Activated CD4-positive, alpha-beta memory T cell treated with anti-CD3 and anti-CD28 coated beads, Interleukin-2, amount 10 ng/mL, durations not matched to agents 7 days and 5 days (primary cell): ENCODE measurements around the gene ITGA11. TPM values are rescaled to one million over a fixed set of nuclear protein-coding genes. Genes with fewer than 3 reads are reported as not detected.

ENCODE experiments used
- CTCF ChIA-PET: fragments of 350-600 bp; sonication (Branson Sonifier 250); formaldehyde crosslinking; loops from one replicate; lab custom pipeline; 2021; ENCODE audit warnings: antibody characterized with exemption, inconsistent platforms; lab: Charles Lee
- POLR2A ChIA-PET: fragments of 350-600 bp; sonication (Branson Sonifier 250); formaldehyde crosslinking; loops from one replicate; lab custom pipeline; 2021; ENCODE audit warnings: antibody characterized with exemption; lab: Charles Lee
- DNase-seq: peaks from one replicate; pipeline ENCODE4 v3.0.0-alpha.2; 2020
- H3K27ac Mint-ChIP-seq: one replicate; pipeline ENCODE4 v1.8.0; 2021; ENCODE audit warnings: mild to moderate bottlenecking, mixed read lengths
- H3K27me3 Mint-ChIP-seq: one replicate; pipeline ENCODE4 v1.8.0; 2021; ENCODE audit warnings: mixed read lengths
- H3K36me3 Mint-ChIP-seq: one replicate; pipeline ENCODE4 v1.8.0; 2021; ENCODE audit warnings: low read depth, mixed read lengths
- H3K4me1 Mint-ChIP-seq: one replicate; pipeline ENCODE4 v1.8.0; 2021; ENCODE audit warnings: mixed read lengths
- H3K4me3 Mint-ChIP-seq: one replicate; pipeline ENCODE4 v1.8.0; 2021; ENCODE audit warnings: mild to moderate bottlenecking, mixed read lengths
- H3K9me3 Mint-ChIP-seq: one replicate; pipeline ENCODE4 v1.8.0; 2021; ENCODE audit warnings: mixed read lengths
- total RNA-seq, 2 experiments: library from RNA; stranded (reverse); gene quantifications; one replicate each; pipeline ENCODE4 v1.2.3, GENCODE V29; 2021

Gene ITGA11
- total RNA-seq, 2 experiments from 2014 or later: 0.20 to 0.73 TPM

- POLR2A ChIA-PET: no interaction called here
- CTCF ChIA-PET: interaction anchor here (1.2 kb wide), 1 partner anchor 70 kb away, joined by 3 read pairs; no protein-coding TSS in a partner anchor
- Mint-ChIP-seq H3K9me3 (no peaks in the 10 kb centered on the region), H3K27me3 (no peaks in the 10 kb centered on the region), H3K36me3 (no peaks in the 10 kb centered on the region), H3K4me1 (peaks cover 17% of the 10 kb centered on the region), H3K27ac (no peak overlapping the region), H3K4me3 (no peak overlapping the region)
- no peak for DNase-seq
These were observed 55.4 kb downstream of the ITGA11 start for GRCh38 chr15:68376447-68377060.

- Mint-ChIP-seq H3K27me3 (no peaks in the 10 kb centered on the region), H3K27ac (no peak overlapping the region), H3K4me3 (no peak overlapping the region), H3K36me3 (no peaks in the 10 kb centered on the region), H3K4me1 (peaks cover 17% of the 10 kb centered on the region), H3K9me3 (no peaks in the 10 kb centered on the region)
- ChIA-PET POLR2A (no interaction called here), CTCF (interaction anchor here (1.2 kb wide), 1 partner anchor 69 kb away, joined by 3 read pairs; no protein-coding TSS in a partner anchor)
- DNase-seq: no peak
These were observed 56.2 kb downstream of the ITGA11 start for GRCh38 chr15:68375716-68376220.

GRCh38 chr15:68375191-68375631 lies 56.8 kb downstream of the ITGA11 start:
- CTCF ChIA-PET: interaction anchor here (1.1 kb wide), 1 partner anchor 69 kb away, joined by 4 read pairs; no protein-coding TSS in a partner anchor
- H3K27me3 Mint-ChIP-seq: no peaks in the 10 kb centered on the region

GRCh38 chr15:68374168-68374745 lies 57.7 kb downstream of the ITGA11 start:
- Mint-ChIP-seq H3K36me3 (no peaks in the 10 kb centered on the region), H3K9me3 (no peaks in the 10 kb centered on the region), H3K4me1 (peaks cover 6% of the 10 kb centered on the region), H3K27ac (no peak overlapping the region), H3K27me3 (peaks cover 2% of the 10 kb centered on the region), H3K4me3 (no peak overlapping the region)
- ChIA-PET POLR2A (no interaction called here), CTCF (interaction anchor here (1.1 kb wide), 1 partner anchor 68 kb away, joined by 4 read pairs; no protein-coding TSS in a partner anchor)
- no peak for DNase-seq

More at GRCh38 chr15:68375191-68375631, 56.8 kb downstream of the ITGA11 start:
- no peaks in the 10 kb centered on the region for H3K36me3 Mint-ChIP-seq
- H3K4me3 Mint-ChIP-seq: no peak overlapping the region
- H3K9me3 Mint-ChIP-seq: no peaks in the 10 kb centered on the region
- POLR2A ChIA-PET: no interaction called here
- H3K4me1 Mint-ChIP-seq: peaks cover 16% of the 10 kb centered on the region
- no peak overlapping the region for H3K27ac Mint-ChIP-seq
- no peak for DNase-seq

GRCh38 chr15:68373028-68373427 lies 58.9 kb downstream of the ITGA11 start:
- no peak for DNase-seq
- POLR2A ChIA-PET: no interaction called here
- no peaks in the 10 kb centered on the region for H3K4me1 Mint-ChIP-seq
- H3K27ac Mint-ChIP-seq: no peak overlapping the region
- H3K36me3 Mint-ChIP-seq: no peaks in the 10 kb centered on the region
- H3K9me3 Mint-ChIP-seq: no peaks in the 10 kb centered on the region
- CTCF ChIA-PET: interaction anchor here (1.0 kb wide), 1 partner anchor 67 kb away, joined by 3 read pairs; no protein-coding TSS in a partner anchor
- H3K4me3 Mint-ChIP-seq: no peak overlapping the region
- H3K27me3 Mint-ChIP-seq: peaks cover 2% of the 10 kb centered on the region

- Mint-ChIP-seq H3K27ac (no peak overlapping the region), H3K4me1 (peaks cover 2% of the 10 kb centered on the region), H3K27me3 (peaks cover 4% of the 10 kb centered on the region), H3K4me3 (no peak overlapping the region), H3K9me3 (no peaks in the 10 kb centered on the region), H3K36me3 (no peaks in the 10 kb centered on the region)
- CTCF ChIA-PET: interaction anchor here (1.0 kb wide), 1 partner anchor 66 kb away, joined by 3 read pairs; no protein-coding TSS in a partner anchor
- DNase-seq: no peak
- POLR2A ChIA-PET: no interaction called here
These were observed 59.6 kb downstream of the ITGA11 start for GRCh38 chr15:68372291-68372811.

- DNase-seq: no peak
- CTCF ChIA-PET: no interaction called here
- POLR2A ChIA-PET: no interaction called here
- H3K4me1 Mint-ChIP-seq: peaks cover 6% of the 10 kb centered on the region
- no peaks in the 10 kb centered on the region for H3K36me3 Mint-ChIP-seq
- peaks cover 8% of the 10 kb centered on the region for H3K27me3 Mint-ChIP-seq
- H3K4me3 Mint-ChIP-seq: no peak overlapping the region
- H3K27ac Mint-ChIP-seq: no peak overlapping the region
- H3K9me3 Mint-ChIP-seq: no peaks in the 10 kb centered on the region
These were observed 60.1 kb downstream of the ITGA11 start for GRCh38 chr15:68371851-68372250.

GRCh38 chr15:68371160-68371559 lies 60.8 kb downstream of the ITGA11 start:
- H3K36me3 Mint-ChIP-seq: no peaks in the 10 kb centered on the region
- no peak overlapping the region for H3K4me3 Mint-ChIP-seq
- H3K4me1 Mint-ChIP-seq: peaks cover 6% of the 10 kb centered on the region
- H3K27ac Mint-ChIP-seq: no peak overlapping the region
- no peak for DNase-seq
- H3K9me3 Mint-ChIP-seq: no peaks in the 10 kb centered on the region
- POLR2A ChIA-PET: no interaction called here
- CTCF ChIA-PET: interaction anchor here (1.5 kb wide), 1 partner anchor 65 kb away, joined by 4 read pairs; no protein-coding TSS in a partner anchor
- H3K27me3 Mint-ChIP-seq: peaks cover 8% of the 10 kb centered on the region

GRCh38 chr15:68370768-68371151 lies 61.2 kb downstream of the ITGA11 start:
- H3K36me3 Mint-ChIP-seq: no peaks in the 10 kb centered on the region
- DNase-seq: no peak
- H3K4me1 Mint-ChIP-seq: peaks cover 7% of the 10 kb centered on the region
- CTCF ChIA-PET: interaction anchor here (1.5 kb wide), 1 partner anchor 64 kb away, joined by 4 read pairs; no protein-coding TSS in a partner anchor
- no peak overlapping the region for H3K4me3 Mint-ChIP-seq
- peaks cover 8% of the 10 kb centered on the region for H3K27me3 Mint-ChIP-seq
- H3K9me3 Mint-ChIP-seq: no peaks in the 10 kb centered on the region
- H3K27ac Mint-ChIP-seq: no peak overlapping the region
- POLR2A ChIA-PET: no interaction called here

- Mint-ChIP-seq H3K4me1 (peaks cover 13% of the 10 kb centered on the region), H3K27me3 (peaks cover 8% of the 10 kb centered on the region), H3K9me3 (no peaks in the 10 kb centered on the region), H3K27ac (no peak overlapping the region), H3K4me3 (no peak overlapping the region), H3K36me3 (no peaks in the 10 kb centered on the region)
- ChIA-PET POLR2A (interaction anchor here (1.2 kb wide), 1 partner anchor 92 kb away, joined by 4 read pairs; the partner anchor contains the start of gene FEM1B), CTCF (interaction anchor here (1.5 kb wide), 1 partner anchor 64 kb away, joined by 4 read pairs; no protein-coding TSS in a partner anchor)
- no peak for DNase-seq
These were observed 61.8 kb downstream of the ITGA11 start for GRCh38 chr15:68369931-68370767.

GRCh38 chr15:68368731-68369435 lies 63.1 kb downstream of the ITGA11 start:
- DNase-seq: no peak
- H3K36me3 Mint-ChIP-seq: no peaks in the 10 kb centered on the region
- no peaks in the 10 kb centered on the region for H3K9me3 Mint-ChIP-seq
- no peak overlapping the region for H3K27ac Mint-ChIP-seq
- peaks cover 17% of the 10 kb centered on the region for H3K4me1 Mint-ChIP-seq
- POLR2A ChIA-PET: interaction anchor here (1.2 kb wide), 1 partner anchor 91 kb away, joined by 4 read pairs; the partner anchor contains the start of gene FEM1B
- CTCF ChIA-PET: no interaction called here
- no peak overlapping the region for H3K4me3 Mint-ChIP-seq
- H3K27me3 Mint-ChIP-seq: peaks cover 8% of the 10 kb centered on the region

GRCh38 chr15:68367992-68368391 lies 64.0 kb downstream of the ITGA11 start:
- no peak overlapping the region for H3K27ac Mint-ChIP-seq
- H3K27me3 Mint-ChIP-seq: peaks cover 8% of the 10 kb centered on the region
- no peak for DNase-seq
- ChIA-PET CTCF (interaction anchor here (0.9 kb wide), 1 partner anchor 62 kb away, joined by 3 read pairs; no protein-coding TSS in a partner anchor), POLR2A (no interaction called here)
- no peak overlapping the region for H3K4me3 Mint-ChIP-seq
- H3K4me1 Mint-ChIP-seq: peaks cover 17% of the 10 kb centered on the region
- no peaks in the 10 kb centered on the region for H3K9me3 Mint-ChIP-seq
- no peaks in the 10 kb centered on the region for H3K36me3 Mint-ChIP-seq
